ENCODE measurements around the gene SUSD4.

SUSD4 gene

DNA sequence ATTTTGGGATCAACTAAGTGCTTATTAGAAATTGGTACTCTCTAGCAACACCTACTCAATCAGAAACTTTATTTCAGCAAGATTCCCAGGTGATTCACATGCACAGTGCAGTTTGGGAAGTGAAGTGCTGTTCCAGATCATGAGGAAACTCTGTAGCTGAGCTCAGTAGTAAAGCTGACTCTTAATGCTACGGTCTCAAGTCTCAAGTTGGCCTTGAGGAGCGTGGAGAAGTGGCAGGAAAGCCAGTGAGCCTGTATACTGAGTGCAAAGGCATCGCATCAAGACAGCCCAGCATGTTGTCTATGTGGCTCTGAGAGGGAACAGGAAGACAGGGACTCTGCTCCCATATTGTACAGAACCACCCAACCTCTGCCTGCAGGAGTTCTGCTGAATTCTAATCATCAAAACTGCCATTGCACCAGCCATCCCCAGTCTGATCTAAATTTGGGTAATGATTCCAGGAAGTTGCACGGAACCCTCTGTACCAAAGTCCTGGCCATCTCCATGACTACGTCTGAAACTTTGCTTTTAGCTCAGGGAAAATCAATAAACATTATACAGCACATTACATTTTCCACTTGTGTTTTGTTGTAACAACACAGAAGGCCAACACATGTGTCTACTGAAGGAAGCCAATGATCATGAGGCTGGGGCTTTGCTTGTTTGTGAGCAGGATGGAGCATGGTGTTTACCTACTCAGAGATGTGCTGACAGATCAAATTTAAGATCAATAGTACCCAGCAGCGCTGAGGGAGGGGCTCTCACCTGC, 115.8 kb downstream of the SUSD4 start:
- DNase-seq: no peak

DNA sequence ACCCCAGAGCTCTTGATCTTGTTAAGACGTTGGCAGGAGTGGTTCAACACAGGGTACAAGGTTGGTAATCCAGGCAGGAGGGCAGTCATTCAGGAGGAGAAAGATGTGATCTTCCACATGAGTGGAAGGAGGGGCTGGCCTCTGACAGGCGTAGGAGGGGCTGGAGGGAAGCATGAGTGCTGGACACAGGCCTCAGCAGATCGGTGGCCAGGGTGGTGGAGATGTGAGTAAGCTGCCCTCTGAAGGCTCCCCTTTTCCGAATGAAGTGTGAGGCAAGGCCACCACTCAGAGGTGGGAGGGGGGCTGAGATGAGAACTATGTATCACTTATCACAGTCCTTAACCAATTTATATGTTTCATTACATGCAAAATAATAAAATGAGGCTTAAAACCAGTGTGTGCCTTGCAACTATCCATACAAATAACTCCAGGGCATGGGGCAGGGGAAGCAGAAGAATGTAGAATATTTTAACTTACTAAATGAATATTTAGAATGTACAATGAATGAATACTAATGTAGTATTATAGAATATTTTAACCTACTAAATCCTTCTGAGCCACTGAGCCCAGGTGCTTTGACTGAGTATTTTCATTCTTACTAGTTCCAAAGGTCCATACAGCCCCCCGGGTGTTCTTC, 117.4 kb downstream of the SUSD4 start:
- no peak for DNase-seq

- no peak for DNase-seq
Measured at GRCh38 chr1:223245983-223246382, 118.0 kb downstream of the SUSD4 start.

- DNase-seq: no peak
Measured at GRCh38 chr1:223245411-223245810, 118.6 kb downstream of the SUSD4 start.

- peak; percentile 2 for DNase-seq
Measured at GRCh38 chr1:223244366-223245103, 119.4 kb downstream of the SUSD4 start.

DNA sequence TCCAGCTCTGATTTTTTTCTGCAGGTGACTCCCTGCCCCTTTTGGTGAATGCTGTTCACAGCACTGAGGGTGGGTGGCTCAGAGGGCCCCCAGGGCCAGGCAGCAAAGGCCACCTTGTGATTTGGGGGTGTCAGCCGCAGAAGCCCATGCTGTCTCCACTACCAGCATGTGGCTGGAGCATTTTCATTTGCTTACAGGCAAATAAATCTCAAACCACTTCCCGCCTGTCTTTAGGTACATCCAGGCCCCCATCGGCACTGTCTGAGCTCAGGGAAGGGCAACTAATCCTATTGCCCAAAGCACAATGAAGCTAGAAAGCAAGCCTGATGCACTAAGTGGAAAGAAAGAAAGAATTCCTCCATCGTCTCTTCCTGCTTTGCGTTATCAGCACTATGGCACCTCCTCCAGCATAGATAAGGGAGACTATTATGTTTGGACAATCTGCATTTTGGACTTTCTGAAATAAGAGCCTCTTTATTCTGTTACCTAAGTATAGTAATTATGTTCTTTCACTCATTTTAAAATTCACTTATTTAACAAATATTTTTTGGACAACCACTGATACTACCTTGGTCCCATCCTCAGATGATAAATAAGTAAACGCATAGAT, 120.4 kb downstream of the SUSD4 start:
- no peak for DNase-seq

DNA sequence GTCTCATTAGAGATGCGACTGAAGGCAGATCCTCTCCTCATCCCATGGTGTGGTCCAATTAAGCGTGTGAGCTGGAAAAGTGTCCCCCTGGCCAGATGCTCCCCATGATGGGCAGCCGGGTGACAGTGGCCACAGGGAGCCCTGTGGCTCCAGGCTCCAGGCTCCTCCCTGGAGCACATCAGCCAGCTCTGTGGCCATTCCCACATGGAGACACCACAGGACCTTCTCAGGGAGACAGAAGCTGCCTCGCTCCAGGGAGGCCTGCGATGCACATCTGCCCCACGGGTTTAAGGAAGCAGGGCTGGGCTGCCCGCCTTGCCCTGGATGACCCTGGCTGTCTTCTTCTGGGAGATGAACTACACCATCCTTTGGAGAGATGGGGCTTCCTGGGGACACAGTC, 121.0 kb downstream of the SUSD4 start:
- no peak for DNase-seq

DNA sequence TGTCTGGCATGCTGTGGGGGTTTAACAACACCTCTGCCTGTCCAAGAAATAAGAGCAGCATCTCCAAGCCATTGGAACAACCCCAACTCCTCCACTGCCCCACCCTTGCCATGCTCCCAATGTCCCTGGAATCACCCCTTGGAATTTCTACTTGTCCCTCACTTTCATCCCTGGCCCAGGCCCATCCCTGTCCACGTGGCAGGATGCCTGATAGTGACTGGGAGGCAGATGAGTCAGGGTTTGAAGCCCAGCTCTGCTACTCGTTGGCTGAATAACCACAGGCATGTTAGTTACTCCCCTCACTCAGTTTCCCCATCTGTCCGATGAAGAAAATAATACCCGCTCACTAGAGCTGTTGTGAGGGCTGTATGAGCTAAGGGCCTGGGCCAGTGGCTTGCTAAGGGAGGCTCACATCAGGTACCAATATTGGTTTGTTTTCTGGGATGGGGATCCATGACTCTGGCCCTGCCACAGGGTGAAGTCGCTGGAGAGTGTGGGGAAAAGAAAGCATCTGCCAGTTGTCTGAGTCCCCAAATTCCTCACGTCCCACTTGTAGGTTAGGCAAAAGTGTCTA, 121.5 kb downstream of the SUSD4 start:
- DNase-seq: no peak

DNA sequence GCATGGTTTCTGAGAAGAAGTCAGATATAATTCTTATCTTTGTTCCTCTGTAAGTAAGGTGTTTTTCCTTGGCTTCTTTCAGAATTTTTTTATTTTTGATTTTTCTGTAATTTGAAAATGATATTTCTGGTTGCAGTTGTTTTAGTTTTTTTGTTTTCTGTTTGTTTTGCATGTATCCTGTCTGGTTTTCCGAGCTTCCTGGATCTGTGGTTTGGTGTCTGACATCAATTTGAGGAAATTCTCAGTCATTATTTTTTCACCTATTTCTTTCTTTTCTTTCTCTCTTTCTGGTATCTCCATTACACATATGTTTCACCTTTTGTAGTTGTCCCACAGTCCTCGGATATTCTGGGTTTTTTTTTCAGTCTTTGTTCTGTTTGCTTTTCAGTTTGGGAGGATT, 123.9 kb downstream of the SUSD4 start:
- DNase-seq: no peak

DNA sequence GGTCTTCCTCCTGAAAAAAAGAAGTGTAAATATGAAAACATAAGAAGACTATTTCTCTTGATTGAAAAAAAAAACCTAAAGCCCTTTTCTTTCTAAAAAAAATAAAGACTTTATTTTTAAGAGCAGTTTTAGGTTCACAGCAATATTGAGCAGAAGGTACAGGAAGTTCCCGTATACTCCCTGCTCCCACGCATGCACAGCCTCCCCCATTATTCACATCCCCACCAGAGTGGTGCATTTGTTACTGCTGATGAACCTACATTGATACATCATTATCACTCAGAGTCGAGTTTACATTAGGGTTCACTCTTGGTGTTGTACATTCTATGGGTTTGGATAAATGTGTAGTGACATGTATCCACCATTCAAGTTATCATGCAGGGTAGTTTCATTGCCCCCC, 128.9 kb downstream of the SUSD4 start:
- DNase-seq: no peak

GRCh38 chr1:223234534-223234933, 129.4 kb downstream of the SUSD4 start:
- DNase-seq: no peak

- no peak for DNase-seq
Measured at GRCh38 chr1:223234170-223234514, 129.8 kb downstream of the SUSD4 start.

- DNase-seq: no peak
Measured at GRCh38 chr1:223233410-223234169, 130.4 kb downstream of the SUSD4 start.

DNA sequence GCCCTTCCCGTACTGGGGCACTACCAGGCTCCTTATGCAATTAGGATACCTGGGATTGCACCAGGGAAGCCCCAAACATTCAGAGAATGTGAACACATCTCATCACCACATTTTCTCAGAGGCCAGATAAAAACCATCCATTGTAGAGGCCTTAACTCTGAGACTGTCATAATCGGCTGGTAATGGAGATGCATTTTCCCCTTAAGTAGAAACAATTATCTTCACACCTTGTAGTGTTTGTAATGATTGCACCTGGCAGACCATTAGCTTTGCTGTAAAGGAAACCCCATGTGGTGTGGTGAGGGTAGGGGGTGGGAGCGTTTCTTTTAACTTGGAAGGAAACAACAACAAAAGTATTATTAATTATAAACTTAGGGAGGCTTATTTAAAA, 131.0 kb downstream of the SUSD4 start:
- DNase-seq: no peak

DNA sequence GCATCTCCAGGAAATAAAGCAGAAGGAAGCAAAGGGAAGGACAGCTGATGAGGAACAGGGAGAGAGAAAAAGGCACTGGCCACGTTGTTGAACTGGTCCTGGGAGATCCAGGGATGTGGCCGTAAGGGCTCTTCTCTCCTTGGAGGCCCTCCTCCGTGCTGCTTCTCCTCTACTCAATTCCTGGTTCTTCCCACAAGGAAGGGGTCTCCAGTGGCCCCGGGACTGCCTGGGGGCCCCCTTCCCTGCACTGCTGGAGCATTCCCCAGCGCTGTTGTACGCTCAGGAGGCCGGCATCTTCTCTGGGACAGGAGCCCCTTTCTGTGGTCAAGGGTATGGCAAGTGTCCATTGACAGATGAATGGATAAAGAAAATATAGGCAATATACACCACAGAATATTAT, 132.4 kb downstream of the SUSD4 start:
- no peak for DNase-seq

DNA sequence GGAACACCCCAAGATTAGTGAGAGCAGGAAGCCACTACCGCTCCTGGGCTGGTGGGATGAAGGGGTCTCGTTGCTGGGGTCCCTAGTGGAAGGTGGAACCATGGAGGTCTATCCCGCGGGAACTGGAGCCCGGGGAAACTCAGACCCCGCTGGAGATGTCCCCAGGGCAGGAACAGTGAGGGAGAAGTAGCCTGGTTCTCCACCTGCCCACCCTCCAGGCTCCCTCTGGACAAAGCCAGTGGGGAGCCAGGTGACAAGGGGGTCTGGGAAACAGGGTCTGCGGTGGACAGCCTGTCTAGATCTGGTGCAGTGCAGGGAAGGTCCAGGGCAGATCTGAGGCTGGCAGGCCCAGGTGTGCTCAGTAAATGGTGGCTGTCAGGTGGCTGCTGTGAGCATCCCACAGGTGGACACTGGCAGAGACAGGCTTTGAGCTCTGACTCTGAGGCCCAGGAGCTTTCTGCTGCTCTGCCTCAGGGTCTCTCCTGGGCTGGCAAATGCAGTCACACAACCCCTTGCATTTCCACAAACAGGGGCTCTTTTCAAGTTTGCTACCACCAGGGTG, 132.9 kb downstream of the SUSD4 start:
- DNase-seq: no peak

GRCh38 chr1:223230161-223230881, 133.7 kb downstream of the SUSD4 start:
- DNase-seq: no peak

GRCh38 chr1:223229756-223230155, 134.2 kb downstream of the SUSD4 start:
- DNase-seq: no peak

DNA sequence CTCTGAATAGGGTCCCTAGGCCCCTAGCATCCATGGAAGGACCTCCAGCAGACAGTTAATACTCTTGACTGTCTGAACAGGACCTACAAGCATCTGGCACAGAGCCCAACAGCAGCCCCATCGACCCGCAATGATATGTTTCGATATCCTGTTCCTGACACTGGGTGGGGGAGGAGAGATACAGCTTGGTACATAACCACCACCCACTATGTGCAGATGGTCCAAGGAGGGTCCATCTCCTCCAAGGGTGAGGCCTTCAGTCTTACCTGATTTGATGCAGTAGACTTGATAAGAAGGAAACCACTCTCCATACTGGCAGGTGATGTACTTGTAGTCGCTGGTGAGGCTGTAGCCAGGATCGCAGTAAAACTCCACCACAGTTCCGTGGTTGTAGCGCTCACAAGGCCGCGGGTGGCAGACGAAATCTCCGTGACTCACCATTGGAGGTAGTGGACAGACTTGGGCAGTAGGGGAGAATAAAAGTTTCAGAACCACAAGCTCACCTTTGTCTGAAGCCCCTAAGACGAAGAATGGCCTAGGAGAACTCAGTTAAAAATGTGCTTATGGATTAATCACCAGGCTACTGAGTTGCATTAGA, 134.9 kb downstream of the SUSD4 start:
- no peak for DNase-seq

DNA sequence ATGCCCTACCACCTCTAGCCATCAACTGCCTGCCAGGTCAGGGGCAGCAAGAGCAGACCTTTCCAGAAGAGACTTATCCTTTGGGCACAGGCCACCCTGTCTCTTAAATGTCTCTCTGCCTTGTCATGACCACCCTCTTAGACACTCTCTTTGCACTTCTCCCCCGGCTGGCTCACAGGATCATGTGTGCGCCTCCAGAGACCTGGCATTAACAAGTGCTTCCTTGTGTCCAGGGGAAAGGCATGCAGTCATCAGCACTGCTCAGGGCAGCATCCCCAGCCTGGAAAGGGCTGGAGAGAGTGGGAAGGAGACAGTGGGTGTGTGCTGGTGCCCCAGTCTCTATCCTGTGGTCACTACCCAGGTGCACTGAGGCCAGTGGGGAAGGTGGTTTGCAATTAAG, 135.8 kb downstream of the SUSD4 start:
- DNase-seq: no peak
